Panc1 (cell line): ENCODE measurements around the gene DGCR8.

Experiments used
- POLR2AphosphoS5 ChIP-seq: IDR thresholded peaks from 2 replicates; pipeline ENCODE4 v1.6.1; 2012; ENCODE audit warnings: mild to moderate bottlenecking, low read depth, low read length, moderate library complexity
- SIN3A ChIP-seq: IDR thresholded peaks from 2 replicates; pipeline ENCODE4 v1.6.1; 2012; ENCODE audit warnings: low read depth, mild to moderate bottlenecking, low read length, moderate library complexity, borderline replicate concordance; ENCODE audit not compliant: insufficient read depth
- TCF7L2 ChIP-seq: IDR thresholded peaks from 2 replicates; pipeline ENCODE4 v1.6.1; 2011; ENCODE audit warnings: mild to moderate bottlenecking, low read depth, low read length, inconsistent platforms
- TF ChIP-seq, protein P1 (sequence below): fragments of 450-650 bp; IDR thresholded peaks from 2 replicates; pipeline ENCODE4 v1.5.1; 2017; ENCODE audit warnings: mild to moderate bottlenecking

- TF ChIP-seq, protein P1, sequence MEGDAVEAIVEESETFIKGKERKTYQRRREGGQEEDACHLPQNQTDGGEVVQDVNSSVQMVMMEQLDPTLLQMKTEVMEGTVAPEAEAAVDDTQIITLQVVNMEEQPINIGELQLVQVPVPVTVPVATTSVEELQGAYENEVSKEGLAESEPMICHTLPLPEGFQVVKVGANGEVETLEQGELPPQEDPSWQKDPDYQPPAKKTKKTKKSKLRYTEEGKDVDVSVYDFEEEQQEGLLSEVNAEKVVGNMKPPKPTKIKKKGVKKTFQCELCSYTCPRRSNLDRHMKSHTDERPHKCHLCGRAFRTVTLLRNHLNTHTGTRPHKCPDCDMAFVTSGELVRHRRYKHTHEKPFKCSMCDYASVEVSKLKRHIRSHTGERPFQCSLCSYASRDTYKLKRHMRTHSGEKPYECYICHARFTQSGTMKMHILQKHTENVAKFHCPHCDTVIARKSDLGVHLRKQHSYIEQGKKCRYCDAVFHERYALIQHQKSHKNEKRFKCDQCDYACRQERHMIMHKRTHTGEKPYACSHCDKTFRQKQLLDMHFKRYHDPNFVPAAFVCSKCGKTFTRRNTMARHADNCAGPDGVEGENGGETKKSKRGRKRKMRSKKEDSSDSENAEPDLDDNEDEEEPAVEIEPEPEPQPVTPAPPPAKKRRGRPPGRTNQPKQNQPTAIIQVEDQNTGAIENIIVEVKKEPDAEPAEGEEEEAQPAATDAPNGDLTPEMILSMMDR: no peak
- TF ChIP-seq POLR2AphosphoS5: no peak
- TF ChIP-seq SIN3A: no peak
- TF ChIP-seq TCF7L2: no peak
These were observed 36.4 kb downstream of the DGCR8 start for GRCh38 chr22:20116376-20116950.
